H1 (cell line): ENCODE measurements around the gene DBR1. TPM values are rescaled to one million over a fixed set of nuclear protein-coding genes. Genes with fewer than 3 reads are reported as not detected.

Source experiments
- CTCF ChIA-PET: fragments of 300-600 bp; sonication (Branson Sonifier 250); formaldehyde crosslinking; loops from one replicate; lab custom pipeline; 2021; ENCODE audit not compliant: partially characterized antibody; lab: Charles Lee
- POLR2A ChIA-PET: fragments of 300-600 bp; sonication (Branson Sonifier 250); formaldehyde crosslinking; loops from one replicate; lab custom pipeline; 2021; ENCODE audit warnings: inconsistent platforms; ENCODE audit not compliant: partially characterized antibody; lab: Charles Lee
- DNase-seq, 2 experiments: peaks; one replicate each; pipeline versions ENCODE4 v3.0.0 to v3.0.0-alpha.2; 2010 to 2022; ENCODE audit warnings: low spot score in 2 of 2, low read depth in 1 of 2, mixed read lengths in 1 of 2
- FAIRE-seq: peaks from 2 replicates; lab custom pipeline; 2011; peaks lifted over from hg19 to GRCh38; lab: Jason Lieb, UNC
- H2AFZ ChIP-seq: 2 replicates; pipeline ENCODE4 v1.8.1; 2012; ENCODE audit warnings: low read length, inconsistent platforms
- H2AK5ac ChIP-seq: 2 replicates; pipeline ENCODE4 v1.6.1; 2013; ENCODE audit warnings: low read depth, low read length
- H2BK120ac ChIP-seq: replicated peaks from 2 replicates; pipeline ENCODE3; 2013; ENCODE audit warnings: low read depth, low read length, inconsistent platforms
- H2BK12ac ChIP-seq: 2 replicates; pipeline ENCODE4 v1.6.1; 2013; ENCODE audit warnings: low read depth, low read length
- H2BK15ac ChIP-seq: 2 replicates; pipeline ENCODE4 v1.6.1; 2013; ENCODE audit warnings: low read length
- H2BK20ac ChIP-seq: 2 replicates; pipeline ENCODE4 v1.6.1; 2013; ENCODE audit warnings: low read length
- H2BK5ac ChIP-seq: 2 replicates; pipeline ENCODE4 v1.6.1; 2013; ENCODE audit warnings: low read depth, low read length
- H3K14ac ChIP-seq: 2 replicates; pipeline ENCODE4 v1.6.1; 2013; ENCODE audit warnings: inconsistent platforms; ENCODE audit not compliant: insufficient read length
- H3K18ac ChIP-seq: 2 replicates; pipeline ENCODE4 v1.6.1; 2013; ENCODE audit warnings: low read length; ENCODE audit errors: extremely low read depth
- H3K23ac ChIP-seq: 2 replicates; pipeline ENCODE4 v1.6.1; 2013; ENCODE audit warnings: inconsistent platforms; ENCODE audit not compliant: insufficient read length
- H3K23me2 ChIP-seq: 2 replicates; pipeline ENCODE4 v1.6.1; 2013; ENCODE audit warnings: low read depth, low read length
- H3K27ac ChIP-seq: 2 replicates; pipeline ENCODE4 v1.6.1; 2011; ENCODE audit warnings: low read depth, low read length, inconsistent platforms
- H3K27me3 ChIP-seq, 4 experiments: replicated peaks in 1 of 4; 1 replicate in 1 of 4; 2 replicates in 3 of 4; pipeline versions ENCODE4 v1.6.1 to v1.8.1; 2011 to 2013; ENCODE audit warnings: low read length in 3 of 4, mild to moderate bottlenecking in 3 of 4, inconsistent platforms in 2 of 4, mixed read lengths in 2 of 4, moderate library complexity in 1 of 4; ENCODE audit not compliant: control insufficient read depth in 3 of 4, insufficient read depth in 3 of 4; ENCODE audit errors: extremely low read depth in 1 of 4
- H3K36me3 ChIP-seq, 4 experiments: 2 replicates each; pipeline versions ENCODE4 v1.6.1 to v1.8.1; 2011 to 2013; ENCODE audit warnings: mild to moderate bottlenecking in 4 of 4, low read length in 3 of 4, moderate library complexity in 2 of 4, control low read depth in 1 of 4, inconsistent platforms in 1 of 4; ENCODE audit not compliant: insufficient read depth in 4 of 4, control insufficient read depth in 2 of 4
- H3K4ac ChIP-seq: replicated peaks from 2 replicates; pipeline ENCODE3; 2013; ENCODE audit warnings: low read length, low read depth, mixed read lengths, inconsistent platforms; ENCODE audit not compliant: insufficient read length
- H3K4me1 ChIP-seq, 4 experiments: replicated peaks in 1 of 4; 1 replicate in 1 of 4; 2 replicates in 3 of 4; pipeline versions ENCODE4 v1.6.1 to v1.8.1; 2011 to 2013; ENCODE audit warnings: low read length in 3 of 4, inconsistent platforms in 2 of 4, mixed read lengths in 1 of 4; ENCODE audit not compliant: insufficient read depth in 4 of 4, control insufficient read depth in 3 of 4
- H3K4me2 ChIP-seq, 2 experiments: 2 replicates each; pipeline versions ENCODE4 v1.6.1 to v1.8.1; 2011 to 2013; ENCODE audit warnings: low read depth in 2 of 2, low read length in 2 of 2, control low read depth in 1 of 2, inconsistent platforms in 1 of 2, mild to moderate bottlenecking in 1 of 2; ENCODE audit not compliant: insufficient read depth in 1 of 2
- H3K4me3 ChIP-seq, 4 experiments: fragments of 200-600, 300-600 bp in 1 of 4; sonication (generic), shearing (Covaris generic), sonication (Bioruptor Twin) in 1 of 4; 2 replicates each; pipeline versions ENCODE4 v1.5.1 to v1.8.1; 2011 to 2016; ENCODE audit warnings: low read length in 4 of 4, low read depth in 3 of 4, control low read depth in 2 of 4, inconsistent platforms in 2 of 4, mild to moderate bottlenecking in 2 of 4, mixed read lengths in 1 of 4, moderate library complexity in 1 of 4; ENCODE audit not compliant: insufficient read depth in 2 of 4; ENCODE audit errors: extremely low read depth in 1 of 4
- H3K56ac ChIP-seq: replicated peaks from 2 replicates; pipeline ENCODE3; 2013; ENCODE audit warnings: low read depth, mild to moderate bottlenecking, mixed read lengths, low read length, inconsistent platforms; ENCODE audit not compliant: insufficient read length
- H3K79me1 ChIP-seq: 2 replicates; pipeline ENCODE4 v1.6.1; 2013; ENCODE audit warnings: low read depth, low read length, control low read depth
- H3K79me2 ChIP-seq, 2 experiments: 2 replicates each; pipeline versions ENCODE4 v1.6.1 to v1.8.1; 2012 to 2013; ENCODE audit warnings: low read length in 2 of 2, mild to moderate bottlenecking in 2 of 2, inconsistent platforms in 1 of 2; ENCODE audit not compliant: insufficient read depth in 2 of 2, control insufficient read depth in 1 of 2
- H3K9ac ChIP-seq, 4 experiments: replicated peaks in 1 of 4; 1 replicate in 1 of 4; 2 replicates in 3 of 4; pipeline versions ENCODE4 v1.6.1 to v1.8.1; 2011 to 2013; ENCODE audit warnings: low read depth in 3 of 4, low read length in 3 of 4, control low read depth in 2 of 4, mild to moderate bottlenecking in 2 of 4, moderate library complexity in 2 of 4, inconsistent platforms in 1 of 4; ENCODE audit errors: extremely low read depth in 1 of 4
- H3K9me3 ChIP-seq, 2 experiments: 2 replicates each; pipeline versions ENCODE4 v1.6.1 to v1.8.1; 2012 to 2013; ENCODE audit warnings: mild to moderate bottlenecking in 2 of 2, moderate library complexity in 2 of 2, control low read depth in 1 of 2, inconsistent platforms in 1 of 2, low read depth in 1 of 2, low read length in 1 of 2, mixed read lengths in 1 of 2; ENCODE audit not compliant: insufficient read depth in 2 of 2
- H4K20me1 ChIP-seq, 2 experiments: replicated peaks in 1 of 2; 2 replicates each; pipeline versions ENCODE3 to v1.8.1; 2011 to 2013; ENCODE audit warnings: inconsistent platforms in 2 of 2, low read length in 2 of 2, mild to moderate bottlenecking in 1 of 2; ENCODE audit not compliant: insufficient read depth in 2 of 2, control insufficient read depth in 1 of 2
- H4K5ac ChIP-seq: 2 replicates; pipeline ENCODE4 v1.6.1; 2013; ENCODE audit warnings: low read length, low read depth, mixed read lengths, inconsistent platforms; ENCODE audit not compliant: insufficient read length
- H4K8ac ChIP-seq: 2 replicates; pipeline ENCODE4 v1.8.0; 2013; ENCODE audit warnings: mild to moderate bottlenecking, moderate library complexity, low read length, inconsistent platforms; ENCODE audit not compliant: insufficient read depth; ENCODE audit errors: extremely low read depth
- H4K91ac ChIP-seq: replicated peaks from 2 replicates; pipeline ENCODE3; 2013; ENCODE audit warnings: low read length, mixed read lengths, inconsistent platforms; ENCODE audit not compliant: insufficient read length
- ASH2L ChIP-seq: fragments of 200-600, 300-600 bp; sonication (generic); IDR thresholded peaks from one replicate; pipeline ENCODE4 v1.7.1; 2017; ENCODE audit warnings: low read length
- BACH1 ChIP-seq: IDR thresholded peaks from 2 replicates; pipeline ENCODE4 v1.6.1; 2012; ENCODE audit warnings: low read length, improper control_type of control experiment
- CBX5 ChIP-seq: fragments of 300-800, 300-1000 bp; sonication (generic); IDR thresholded peaks from 2 replicates; pipeline ENCODE4 v1.7.1; 2016; ENCODE audit warnings: antibody characterized with exemption, low read length, low read depth
- CBX8 ChIP-seq: fragments of 300-800, 300-1000 bp; sonication (generic); IDR thresholded peaks from 2 replicates; pipeline ENCODE4 v1.7.1; 2016; ENCODE audit warnings: low read depth, low read length, borderline replicate concordance
- E2F6 ChIP-seq: IDR thresholded peaks from 2 replicates; pipeline ENCODE4 v1.6.1; 2012; ENCODE audit warnings: inconsistent platforms
- HDAC2 ChIP-seq, 2 experiments: fragments of 300-600 bp in 1 of 2; sonication (generic) in 1 of 2; IDR thresholded peaks; 2 replicates each; pipeline ENCODE4 v1.6.1; 2011 to 2012; ENCODE audit warnings: low read depth in 2 of 2, low read length in 2 of 2, mild to moderate bottlenecking in 2 of 2, moderate library complexity in 2 of 2, borderline replicate concordance in 1 of 2, inconsistent platforms in 1 of 2
- HDAC6 ChIP-seq: IDR thresholded peaks from one replicate; pipeline ENCODE4 v1.7.1; 2012; ENCODE audit warnings: low read depth, mild to moderate bottlenecking, inconsistent platforms, low read length, moderate library complexity
- KDM4A ChIP-seq: IDR thresholded peaks from one replicate; pipeline ENCODE4 v1.7.1; 2012; ENCODE audit warnings: low read depth, mild to moderate bottlenecking, moderate library complexity, low read length, inconsistent platforms; ENCODE audit not compliant: severe bottlenecking
- SIN3A ChIP-seq, 2 experiments: IDR thresholded peaks in 1 of 2; conservative IDR thresholded peaks in 1 of 2; 2 replicates each; pipeline ENCODE4 v1.6.1; 2011 to 2012; ENCODE audit warnings: low read length in 2 of 2, improper control_type of control experiment in 1 of 2, low read depth in 1 of 2, mild to moderate bottlenecking in 1 of 2
- SP2 ChIP-seq: IDR thresholded peaks from 2 replicates; pipeline ENCODE4 v1.6.1; 2012; ENCODE audit warnings: mild to moderate bottlenecking, low read length, inconsistent platforms
- WGBS, 2 experiments: shearing (Covaris generic) in 1 of 2; methylation state at CpG; one replicate each; pipeline versions ENCODE4 v1.1.6 to v1.1.7; 2013 to 2015; ENCODE audit warnings: low lambda C conversion rate in 2 of 2, mixed read lengths in 2 of 2, inconsistent platforms in 1 of 2, low coverage in 1 of 2, missing lambda C conversion rate in 1 of 2; ENCODE audit not compliant: insufficient replicate concordance in 2 of 2, insufficient coverage in 1 of 2, insufficient read length in 1 of 2; ENCODE audit errors: extremely low coverage in 1 of 2, missing lambda C conversion rate in 1 of 2; 5-methylcytosine and 5-hydroxymethylcytosine counted together
- polyA plus RNA-seq, 7 experiments: library from polyadenylated mRNA; depleted of rRNA in 3 of 7; stranded (reverse) in 5 of 7; unstranded in 2 of 7; fragments of >200 nt in 5 of 7; fragments of 200-250 nt in 2 of 7; gene quantifications; 1 replicate in 5 of 7; 2 replicates in 1 of 7; 4 replicates in 1 of 7; pipeline versions ENCODE4 v1.2.1 to v1.2.3, GENCODE V29; 2011 to 2013; ENCODE audit warnings: missing spikeins in 2 of 7, mixed read lengths in 2 of 7
- total RNA-seq: library from RNA; stranded (reverse); fragmentation: NEBNext Ultra II Directional; extraction: Animal tissue kit (Norgen Biotek cat#: 25700); gene quantifications from 2 replicates; pipeline ENCODE4 v1.2.1, GENCODE V29; 2021
- TF ChIP-seq, protein P1 (sequence below): IDR thresholded peaks from 2 replicates; pipeline ENCODE4 v1.6.1; 2012; ENCODE audit warnings: low read length, inconsistent platforms

The DBR1 gene
- total and polyA plus RNA-seq, 2 of the 8 experiments (the other 6 are each of a cell fraction or from before 2014, with no cell fraction given): 10.1 to 18.3 TPM

DNA sequence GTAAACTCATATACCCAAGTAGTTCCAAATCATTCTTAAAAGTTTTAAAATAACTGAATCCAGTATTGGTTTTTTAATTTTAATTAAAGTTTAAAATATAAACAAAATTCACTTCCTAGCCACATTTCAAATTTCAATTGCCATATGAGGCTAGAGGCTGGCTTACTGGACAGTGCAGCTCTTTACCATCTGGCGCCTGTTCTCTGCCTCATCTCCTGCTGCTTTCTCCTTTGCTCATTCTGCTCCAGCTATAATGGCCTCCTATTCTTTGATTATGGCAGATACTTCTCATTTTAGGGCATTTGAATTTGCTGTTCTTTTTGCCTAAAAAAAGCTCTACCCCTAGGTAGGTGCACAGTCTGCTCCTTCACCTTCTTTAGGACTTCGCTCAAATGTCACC, 31.5 kb upstream of the DBR1 start:
- Histone ChIP-seq H3K4me3 (no peak overlapping the region), H2BK120ac (no peak overlapping the region), H4K20me1 (peaks cover 2 to 10% of the 10 kb centered on the region in 2 experiments), H2BK12ac (no peak overlapping the region), H3K23ac (no peak overlapping the region), H2BK5ac (no peak overlapping the region), H3K9ac (no peak overlapping the region), H3K56ac (no peak overlapping the region), H3K9me3 (no peaks in the 10 kb centered on the region; a peak in 1 of 4 replicates), H2AK5ac (no peak overlapping the region), H3K36me3 (no peaks in the 10 kb centered on the region), H3K23me2 (no peaks in the 10 kb centered on the region), H2BK15ac (no peak overlapping the region), H4K8ac (no peak overlapping the region), H3K4me2 (no peak overlapping the region), H4K91ac (no peak overlapping the region), H3K79me1 (peaks cover 17% of the 10 kb centered on the region), H3K4ac (no peak overlapping the region), H3K18ac (no peak overlapping the region), H3K27ac (no peak overlapping the region), H2BK20ac (no peak overlapping the region), H2AFZ (no peak overlapping the region), H3K4me1 (peaks cover 0 to 9% (median 3%) of the 10 kb centered on the region in 4 experiments; a peak in 3 of 7 replicates), H3K79me2 (peaks cover 3 to 95% of the 10 kb centered on the region in 2 experiments), H4K5ac (no peak overlapping the region), H3K27me3 (no peaks in the 10 kb centered on the region), H3K14ac (no peak overlapping the region)
- ChIA-PET CTCF (interaction anchor here (1.4 kb wide), 1 partner anchor 88 kb away, joined by 4 read pairs; no protein-coding TSS in a partner anchor), POLR2A (interaction anchor here (1.2 kb wide), 1 partner anchor 19 kb away, joined by 3 read pairs; the partner anchor contains the start of gene ARMC8)
- DNase-seq (no peak), FAIRE-seq (no peak)
- 91% methylated on average over 2 of the region's 2 CpGs; no CpG with 5 or more reads in 1 of the 2 experiments for WGBS, 2 experiments
- TF ChIP-seq CBX5 (no peak), BACH1 (no peak), SP2 (no peak), HDAC6 (no peak), SIN3A (conservative IDR thresholded peaks at IDR 0.05 in 1 of 2, IDR thresholded peaks at IDR 0.05 in 1 of 2; ENCODE audit: low read depth in 1 of 2, low read length in 2 of 2) (no peak), E2F6 (no peak), KDM4A (no peak), ASH2L (no peak), HDAC2 (IDR thresholded peaks at IDR 0.05; ENCODE audit: borderline replicate concordance in 1 of 2, low read depth in 2 of 2, low read length in 2 of 2) (no peak), CBX8 (no peak)
- TF ChIP-seq, protein P1, sequence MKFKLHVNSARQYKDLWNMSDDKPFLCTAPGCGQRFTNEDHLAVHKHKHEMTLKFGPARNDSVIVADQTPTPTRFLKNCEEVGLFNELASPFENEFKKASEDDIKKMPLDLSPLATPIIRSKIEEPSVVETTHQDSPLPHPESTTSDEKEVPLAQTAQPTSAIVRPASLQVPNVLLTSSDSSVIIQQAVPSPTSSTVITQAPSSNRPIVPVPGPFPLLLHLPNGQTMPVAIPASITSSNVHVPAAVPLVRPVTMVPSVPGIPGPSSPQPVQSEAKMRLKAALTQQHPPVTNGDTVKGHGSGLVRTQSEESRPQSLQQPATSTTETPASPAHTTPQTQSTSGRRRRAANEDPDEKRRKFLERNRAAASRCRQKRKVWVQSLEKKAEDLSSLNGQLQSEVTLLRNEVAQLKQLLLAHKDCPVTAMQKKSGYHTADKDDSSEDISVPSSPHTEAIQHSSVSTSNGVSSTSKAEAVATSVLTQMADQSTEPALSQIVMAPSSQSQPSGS: no peak
